ENCODE data around the gene RAX2.

The RAX2 gene

GRCh38 chr19:3743486-3743885 is 28.5 kb downstream of the RAX2 start:
- TF ChIP-seq, protein P1, sequence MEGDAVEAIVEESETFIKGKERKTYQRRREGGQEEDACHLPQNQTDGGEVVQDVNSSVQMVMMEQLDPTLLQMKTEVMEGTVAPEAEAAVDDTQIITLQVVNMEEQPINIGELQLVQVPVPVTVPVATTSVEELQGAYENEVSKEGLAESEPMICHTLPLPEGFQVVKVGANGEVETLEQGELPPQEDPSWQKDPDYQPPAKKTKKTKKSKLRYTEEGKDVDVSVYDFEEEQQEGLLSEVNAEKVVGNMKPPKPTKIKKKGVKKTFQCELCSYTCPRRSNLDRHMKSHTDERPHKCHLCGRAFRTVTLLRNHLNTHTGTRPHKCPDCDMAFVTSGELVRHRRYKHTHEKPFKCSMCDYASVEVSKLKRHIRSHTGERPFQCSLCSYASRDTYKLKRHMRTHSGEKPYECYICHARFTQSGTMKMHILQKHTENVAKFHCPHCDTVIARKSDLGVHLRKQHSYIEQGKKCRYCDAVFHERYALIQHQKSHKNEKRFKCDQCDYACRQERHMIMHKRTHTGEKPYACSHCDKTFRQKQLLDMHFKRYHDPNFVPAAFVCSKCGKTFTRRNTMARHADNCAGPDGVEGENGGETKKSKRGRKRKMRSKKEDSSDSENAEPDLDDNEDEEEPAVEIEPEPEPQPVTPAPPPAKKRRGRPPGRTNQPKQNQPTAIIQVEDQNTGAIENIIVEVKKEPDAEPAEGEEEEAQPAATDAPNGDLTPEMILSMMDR (conservative IDR thresholded peaks at IDR 0.05; ENCODE audit: low read depth) = no peak
- ChIA-PET POLR2A (ENCODE audit: low non-redundant PET) (interaction anchor here (0.6 to 0.7 kb wide), 2 partner anchors 19 to 162 kb away, joined by 3 to 5 read pairs; no protein-coding TSS in a partner anchor), CTCF (no interaction called here)
- no peak overlapping the region for H3K27ac ChIP-seq
- DNase-seq (ENCODE audit: low spot score) = peak; percentile 35

- no peak for DNase-seq (ENCODE audit: low spot score)
- CTCF ChIA-PET = no interaction called here
- TF ChIP-seq, protein P1 (conservative IDR thresholded peaks at IDR 0.05; ENCODE audit: low read depth) = no peak
- H3K27ac ChIP-seq = no peak overlapping the region
- POLR2A ChIA-PET (ENCODE audit: low non-redundant PET) = no interaction called here
Observed at GRCh38 chr19:3740431-3740830, 31.6 kb downstream of the RAX2 start.

GRCh38 chr19:3738477-3739220 is 33.4 kb downstream of the RAX2 start:
- DNase-seq (ENCODE audit: low spot score) = no peak
- TF ChIP-seq, protein P1 (conservative IDR thresholded peaks at IDR 0.05; ENCODE audit: low read depth) = no peak
- ChIA-PET POLR2A (ENCODE audit: low non-redundant PET) (no interaction called here), CTCF (no interaction called here)
- H3K27ac ChIP-seq = no peak overlapping the region

GRCh38 chr19:3737487-3738205 is 34.4 kb downstream of the RAX2 start:
- TF ChIP-seq, protein P1 (conservative IDR thresholded peaks at IDR 0.05; ENCODE audit: low read depth) = no peak
- POLR2A ChIA-PET (ENCODE audit: low non-redundant PET) = no interaction called here
- H3K27ac ChIP-seq = no peak overlapping the region
- CTCF ChIA-PET = no interaction called here
- no peak for DNase-seq (ENCODE audit: low spot score)

DNA sequence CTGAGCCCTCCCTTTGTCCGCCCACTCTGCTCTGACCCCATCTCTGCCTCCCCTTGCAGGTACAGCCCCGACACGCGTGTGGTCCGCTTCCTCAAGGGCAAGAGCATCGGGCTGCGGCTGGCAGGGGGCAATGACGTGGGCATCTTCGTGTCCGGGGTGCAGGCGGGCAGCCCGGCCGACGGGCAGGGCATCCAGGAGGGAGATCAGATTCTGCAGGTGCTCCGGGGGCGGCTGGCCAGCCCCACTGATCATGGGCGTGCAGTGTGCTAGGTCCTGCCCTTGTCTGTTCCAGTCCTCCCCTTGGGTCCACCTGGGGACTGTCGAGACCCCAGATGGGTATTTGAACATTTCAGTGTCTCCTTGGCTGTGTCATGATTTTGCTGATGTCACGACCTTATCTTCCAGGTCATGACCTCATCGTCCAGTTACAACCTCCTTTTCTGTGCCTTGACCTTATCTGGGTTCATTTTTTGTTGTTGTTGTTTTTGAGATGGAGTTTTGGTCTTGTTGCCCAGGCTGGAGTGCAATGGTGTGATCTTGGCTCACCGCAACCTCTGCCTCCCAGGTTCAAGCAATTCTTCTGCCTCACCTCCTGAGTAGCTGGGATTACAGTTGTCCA is 35.8 kb downstream of the RAX2 start:
- TF ChIP-seq, protein P1 (conservative IDR thresholded peaks at IDR 0.05; ENCODE audit: low read depth) = no peak
- no peak for DNase-seq (ENCODE audit: low spot score)
- no peak overlapping the region for H3K27ac ChIP-seq
- ChIA-PET POLR2A (ENCODE audit: low non-redundant PET) (no interaction called here), CTCF (interaction anchor here (0.6 kb wide), 1 partner anchor 43 kb away, joined by 6 read pairs; no protein-coding TSS in a partner anchor)

DNA sequence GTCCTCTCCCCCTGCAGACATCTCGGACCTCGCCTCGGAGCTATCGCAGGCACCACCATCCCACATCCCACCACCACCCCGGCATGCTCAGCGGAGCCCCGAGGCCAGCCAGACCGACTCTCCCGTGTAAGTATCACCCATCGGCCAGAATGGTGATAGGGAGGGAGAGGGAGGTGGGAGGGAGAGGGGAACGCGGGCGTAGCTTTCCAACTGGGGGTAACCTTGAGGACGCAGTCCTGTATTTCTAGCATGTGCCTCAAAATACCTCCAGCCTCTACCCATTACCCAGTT is 37.8 kb downstream of the RAX2 start:
- ChIA-PET POLR2A (ENCODE audit: low non-redundant PET) (no interaction called here), CTCF (no interaction called here)
- TF ChIP-seq, protein P1 (conservative IDR thresholded peaks at IDR 0.05; ENCODE audit: low read depth) = no peak
- no peak for DNase-seq (ENCODE audit: low spot score)
- H3K27ac ChIP-seq = no peak overlapping the region
